Panc1 (cell line): ENCODE measurements around the gene C2CD3. TPM values are rescaled to one million over a fixed set of nuclear protein-coding genes. Genes with fewer than 3 reads are reported as not detected.

ENCODE experiments used
- ATAC-seq: fragments of 200-7000 bp; cut with Tn5 transposase; 2 replicates; pipeline ENCODE4 v1.9.1; 2020; ENCODE audit warnings: mild to moderate bottlenecking, moderate library complexity
- BruUV-seq: library from RNA; stranded (reverse); fragments of 400-500 nt; replicated peaks from 2 replicates; lab custom pipeline; 2021; lab: Mats Ljungman, UMichigan
- CTCF ChIA-PET: fragments of 300-600 bp; sonication (Branson Sonifier 250); formaldehyde crosslinking; loops from one replicate; lab custom pipeline; 2022; ENCODE audit warnings: antibody characterized with exemption; lab: Charles Lee
- POLR2A ChIA-PET: fragments of 300-600 bp; sonication (Branson Sonifier 250); formaldehyde crosslinking; loops from one replicate; lab custom pipeline; 2022; ENCODE audit warnings: antibody characterized with exemption; lab: Charles Lee
- DNase-seq: peaks from one replicate; pipeline ENCODE4 v3.0.0-alpha.2; 2010; ENCODE audit warnings: low read depth, low spot score
- H3K27ac ChIP-seq: 2 replicates; pipeline ENCODE4 v1.5.1; 2011; ENCODE audit warnings: mild to moderate bottlenecking, low read length, inconsistent platforms
- H3K27me3 ChIP-seq: fragments of 200-500 bp; sonication (Bioruptor generic); 2 replicates; pipeline ENCODE4 v1.6.0; 2014; ENCODE audit warnings: low read length, inconsistent platforms; ENCODE audit not compliant: control insufficient read depth, insufficient read depth
- H3K36me3 ChIP-seq: fragments of 200-500 bp; sonication (Bioruptor generic); 2 replicates; pipeline ENCODE4 v1.5.1; 2014; ENCODE audit warnings: inconsistent platforms, mild to moderate bottlenecking, low read length, moderate library complexity; ENCODE audit not compliant: control insufficient read depth, insufficient read depth
- H3K4me1 ChIP-seq: 2 replicates; pipeline ENCODE4 v1.5.1; 2011; ENCODE audit warnings: inconsistent platforms, mild to moderate bottlenecking, low read length, moderate library complexity; ENCODE audit not compliant: control insufficient read depth, insufficient read depth
- H3K4me3 ChIP-seq, 2 experiments: 2 replicates each; pipeline ENCODE4 v1.5.1; 2011 to 2012; ENCODE audit warnings: low read depth in 2 of 2, low read length in 2 of 2, mild to moderate bottlenecking in 2 of 2, inconsistent platforms in 1 of 2, moderate library complexity in 1 of 2
- H3K9me3 ChIP-seq: fragments of 200-500 bp; sonication (Bioruptor generic); 2 replicates; pipeline ENCODE4 v1.5.1; 2014; ENCODE audit warnings: low read depth, mild to moderate bottlenecking, inconsistent platforms, low read length, moderate library complexity; ENCODE audit not compliant: control insufficient read depth, insufficient read depth
- POLR2AphosphoS5 ChIP-seq: IDR thresholded peaks from 2 replicates; pipeline ENCODE4 v1.6.1; 2012; ENCODE audit warnings: mild to moderate bottlenecking, low read depth, low read length, moderate library complexity
- SIN3A ChIP-seq: IDR thresholded peaks from 2 replicates; pipeline ENCODE4 v1.6.1; 2012; ENCODE audit warnings: low read depth, mild to moderate bottlenecking, low read length, moderate library complexity, borderline replicate concordance; ENCODE audit not compliant: insufficient read depth
- TCF7L2 ChIP-seq: IDR thresholded peaks from 2 replicates; pipeline ENCODE4 v1.6.1; 2011; ENCODE audit warnings: mild to moderate bottlenecking, low read depth, low read length, inconsistent platforms
- in situ Hi-C: cut with HindIII; loops from 2 replicates; pipeline ENCODE4 v1.10.0; 2016; ENCODE audit warnings: low sequenced_read_pairs, low pct_unique_long_range_greater_than_20kb
- intact Hi-C: fragments of 100-400 bp; cut with micrococcal nuclease; formaldehyde crosslinking; loops from one replicate; pipeline ENCODE4 v1.10.0; 2022; ENCODE audit not compliant: unreplicated experiment
- total RNA-seq: library from RNA; stranded (reverse); gene quantifications from one replicate; pipeline ENCODE4 v1.2.1, GENCODE V29; 2021; ENCODE audit not compliant: unreplicated experiment
- TF ChIP-seq, protein P1 (sequence below): fragments of 450-650 bp; IDR thresholded peaks from 2 replicates; pipeline ENCODE4 v1.5.1; 2017; ENCODE audit warnings: mild to moderate bottlenecking
- TF ChIP-seq, protein P2 (sequence below), 2 experiments: IDR thresholded peaks; 2 replicates each; pipeline ENCODE4 v1.6.1; 2011 to 2012; ENCODE audit warnings: low read depth in 2 of 2, control low read depth in 1 of 2, low read length in 1 of 2, mild to moderate bottlenecking in 1 of 2, moderate library complexity in 1 of 2; ENCODE audit not compliant: insufficient read depth in 1 of 2

C2CD3 gene
- total RNA-seq, 1 experiment from 2014 or later: 51.8 TPM

DNA sequence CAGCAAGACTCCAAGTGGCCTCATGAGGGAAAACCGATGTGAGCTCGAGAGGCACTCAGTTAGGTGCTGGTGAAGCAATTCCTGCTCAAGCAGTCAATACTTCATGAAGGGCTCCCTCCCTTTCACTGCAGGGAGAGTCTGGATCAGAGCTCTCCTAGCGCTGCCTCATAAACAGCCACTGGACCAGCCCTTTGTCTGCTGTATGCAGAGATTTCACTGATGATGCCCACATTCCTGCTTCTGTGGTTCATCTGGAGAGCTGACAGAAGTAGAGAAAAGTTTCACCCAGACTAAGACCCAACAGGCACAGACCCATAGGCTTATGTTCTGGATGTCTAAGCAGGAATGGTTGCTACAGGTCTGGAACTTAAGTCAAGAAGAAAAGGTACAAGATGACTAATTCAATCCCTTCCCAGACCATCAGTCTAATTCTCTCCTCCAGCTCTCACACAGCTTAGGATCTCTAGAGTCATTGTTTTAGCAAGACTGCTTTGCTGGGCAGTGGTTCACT, 192.2 kb downstream of the C2CD3 start:
- Histone ChIP-seq H3K27me3 (no peaks in the 10 kb centered on the region), H3K36me3 (peaks cover 9% of the 10 kb centered on the region; the same call in 1 of the 2 replicates), H3K27ac (no peak overlapping the region), H3K4me3 (no peak overlapping the region), H3K4me1 (peaks cover 16% of the 10 kb centered on the region), H3K9me3 (no peaks in the 10 kb centered on the region)
- TF ChIP-seq, protein P1, sequence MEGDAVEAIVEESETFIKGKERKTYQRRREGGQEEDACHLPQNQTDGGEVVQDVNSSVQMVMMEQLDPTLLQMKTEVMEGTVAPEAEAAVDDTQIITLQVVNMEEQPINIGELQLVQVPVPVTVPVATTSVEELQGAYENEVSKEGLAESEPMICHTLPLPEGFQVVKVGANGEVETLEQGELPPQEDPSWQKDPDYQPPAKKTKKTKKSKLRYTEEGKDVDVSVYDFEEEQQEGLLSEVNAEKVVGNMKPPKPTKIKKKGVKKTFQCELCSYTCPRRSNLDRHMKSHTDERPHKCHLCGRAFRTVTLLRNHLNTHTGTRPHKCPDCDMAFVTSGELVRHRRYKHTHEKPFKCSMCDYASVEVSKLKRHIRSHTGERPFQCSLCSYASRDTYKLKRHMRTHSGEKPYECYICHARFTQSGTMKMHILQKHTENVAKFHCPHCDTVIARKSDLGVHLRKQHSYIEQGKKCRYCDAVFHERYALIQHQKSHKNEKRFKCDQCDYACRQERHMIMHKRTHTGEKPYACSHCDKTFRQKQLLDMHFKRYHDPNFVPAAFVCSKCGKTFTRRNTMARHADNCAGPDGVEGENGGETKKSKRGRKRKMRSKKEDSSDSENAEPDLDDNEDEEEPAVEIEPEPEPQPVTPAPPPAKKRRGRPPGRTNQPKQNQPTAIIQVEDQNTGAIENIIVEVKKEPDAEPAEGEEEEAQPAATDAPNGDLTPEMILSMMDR: no peak
- TF ChIP-seq TCF7L2: no peak
- no peak for TF ChIP-seq POLR2AphosphoS5
- TF ChIP-seq, protein P2, sequence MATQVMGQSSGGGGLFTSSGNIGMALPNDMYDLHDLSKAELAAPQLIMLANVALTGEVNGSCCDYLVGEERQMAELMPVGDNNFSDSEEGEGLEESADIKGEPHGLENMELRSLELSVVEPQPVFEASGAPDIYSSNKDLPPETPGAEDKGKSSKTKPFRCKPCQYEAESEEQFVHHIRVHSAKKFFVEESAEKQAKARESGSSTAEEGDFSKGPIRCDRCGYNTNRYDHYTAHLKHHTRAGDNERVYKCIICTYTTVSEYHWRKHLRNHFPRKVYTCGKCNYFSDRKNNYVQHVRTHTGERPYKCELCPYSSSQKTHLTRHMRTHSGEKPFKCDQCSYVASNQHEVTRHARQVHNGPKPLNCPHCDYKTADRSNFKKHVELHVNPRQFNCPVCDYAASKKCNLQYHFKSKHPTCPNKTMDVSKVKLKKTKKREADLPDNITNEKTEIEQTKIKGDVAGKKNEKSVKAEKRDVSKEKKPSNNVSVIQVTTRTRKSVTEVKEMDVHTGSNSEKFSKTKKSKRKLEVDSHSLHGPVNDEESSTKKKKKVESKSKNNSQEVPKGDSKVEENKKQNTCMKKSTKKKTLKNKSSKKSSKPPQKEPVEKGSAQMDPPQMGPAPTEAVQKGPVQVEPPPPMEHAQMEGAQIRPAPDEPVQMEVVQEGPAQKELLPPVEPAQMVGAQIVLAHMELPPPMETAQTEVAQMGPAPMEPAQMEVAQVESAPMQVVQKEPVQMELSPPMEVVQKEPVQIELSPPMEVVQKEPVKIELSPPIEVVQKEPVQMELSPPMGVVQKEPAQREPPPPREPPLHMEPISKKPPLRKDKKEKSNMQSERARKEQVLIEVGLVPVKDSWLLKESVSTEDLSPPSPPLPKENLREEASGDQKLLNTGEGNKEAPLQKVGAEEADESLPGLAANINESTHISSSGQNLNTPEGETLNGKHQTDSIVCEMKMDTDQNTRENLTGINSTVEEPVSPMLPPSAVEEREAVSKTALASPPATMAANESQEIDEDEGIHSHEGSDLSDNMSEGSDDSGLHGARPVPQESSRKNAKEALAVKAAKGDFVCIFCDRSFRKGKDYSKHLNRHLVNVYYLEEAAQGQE (IDR thresholded peaks at IDR 0.05; ENCODE audit: insufficient read depth in 1 of 2, low read depth in 2 of 2, low read length in 1 of 2): no peak
- no peak for TF ChIP-seq SIN3A
- CTCF ChIA-PET: no interaction called here
- POLR2A ChIA-PET: no interaction called here
- in situ Hi-C loops (no loop called here), intact Hi-C loops (no loop called here)
- DNase-seq (no peak), ATAC-seq (no peak)
- BruUV-seq: no TSS peak

DNA sequence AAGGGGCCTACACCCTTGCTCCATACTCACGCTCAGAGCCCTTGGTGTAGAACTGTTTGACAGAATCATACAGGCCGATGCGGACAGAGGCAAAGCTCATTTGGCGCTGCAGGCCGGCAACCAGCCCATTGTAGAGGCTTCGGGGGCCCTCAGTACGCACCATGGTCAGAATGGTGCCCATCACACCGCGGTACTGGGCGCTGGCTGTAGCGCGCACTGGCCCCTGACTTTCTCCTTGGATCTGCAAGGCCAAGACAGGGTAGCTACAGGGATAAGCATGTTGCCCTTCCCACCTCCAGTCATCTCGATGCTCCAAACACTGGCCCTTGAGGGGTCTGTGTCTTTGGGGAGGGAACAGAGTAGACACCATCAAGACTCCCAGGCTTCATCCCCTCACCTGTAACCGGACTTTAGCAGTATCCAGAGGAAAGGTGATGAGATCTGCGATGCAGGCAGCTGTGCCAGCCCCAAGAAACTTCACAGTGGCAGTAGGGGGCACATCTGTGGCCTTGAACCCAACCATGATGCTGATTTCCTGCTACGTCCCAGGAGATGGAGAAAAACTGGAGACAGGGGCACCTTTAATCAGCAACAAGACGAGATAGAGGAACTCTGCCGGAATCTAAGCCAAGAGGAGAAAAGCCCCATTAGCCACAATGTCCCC, 192.8 kb downstream of the C2CD3 start:
- ChIA-PET CTCF (no interaction called here), POLR2A (no interaction called here)
- BruUV-seq: no TSS peak
- in situ Hi-C loops: no loop called here
- intact Hi-C loops: no loop called here
- H3K4me3 ChIP-seq: no peak overlapping the region
- peaks cover 9% of the 10 kb centered on the region; the same call in 1 of the 2 replicates for H3K36me3 ChIP-seq
- no peak for DNase-seq
- no peak for TF ChIP-seq TCF7L2
- no peak for TF ChIP-seq SIN3A
- TF ChIP-seq POLR2AphosphoS5: no peak
- TF ChIP-seq, protein P1: no peak
- TF ChIP-seq, protein P2 (IDR thresholded peaks at IDR 0.05; ENCODE audit: insufficient read depth in 1 of 2, low read depth in 2 of 2, low read length in 1 of 2): no peak
- no peak overlapping the region for H3K27ac ChIP-seq
- ATAC-seq: no peak
- H3K9me3 ChIP-seq: no peaks in the 10 kb centered on the region
- H3K4me1 ChIP-seq: peaks cover 13% of the 10 kb centered on the region
- no peaks in the 10 kb centered on the region for H3K27me3 ChIP-seq
